Measurements from ENCODE around the gene CDH23. TPM values are rescaled to one million over a fixed set of nuclear protein-coding genes. Genes with fewer than 3 reads are reported as not detected.

CDH23 gene
- polyA plus RNA-seq, 3 donors = 2.0 to 21.1 (median 15.5) TPM

DNA sequence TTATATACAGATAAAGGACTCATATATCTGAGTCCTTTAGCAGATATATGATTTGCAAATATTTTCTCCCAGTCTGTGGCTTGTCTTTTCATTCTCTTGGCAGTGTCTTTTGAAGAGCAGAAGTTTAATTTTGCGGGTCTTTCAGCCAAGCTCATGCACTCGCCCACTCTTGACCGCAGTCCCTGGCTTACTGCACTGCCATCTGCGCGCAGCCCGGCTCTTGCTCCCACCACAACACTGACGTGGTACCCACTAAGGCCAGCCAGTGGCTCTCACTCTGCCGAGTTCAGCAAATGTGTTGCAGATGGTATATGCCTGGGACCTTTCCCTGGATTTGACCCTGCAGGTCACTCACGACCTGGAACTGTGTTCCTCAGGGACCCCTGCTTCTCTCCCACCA lies 74.3 kb downstream of the CDH23 start:
- 87 to 95% (median 94%) methylated on average over 9 of the region's 9 CpGs for WGBS, 3 donors
- no peak overlapping the region for H3K27ac ChIP-seq (ENCODE audit: low read depth, low read length)

GRCh38 chr10:71471957-71472365 lies 75.2 kb downstream of the CDH23 start:
- WGBS, 3 donors = 51 to 63% (median 53%) methylated on average over 6 of the region's 6 CpGs
- no peak overlapping the region for H3K27ac ChIP-seq (ENCODE audit: low read depth, low read length)

GRCh38 chr10:71472466-71472865 lies 75.7 kb downstream of the CDH23 start:
- WGBS, 3 donors = 33 to 82% (median 81%) methylated on average over 4 of the region's 4 CpGs

DNA sequence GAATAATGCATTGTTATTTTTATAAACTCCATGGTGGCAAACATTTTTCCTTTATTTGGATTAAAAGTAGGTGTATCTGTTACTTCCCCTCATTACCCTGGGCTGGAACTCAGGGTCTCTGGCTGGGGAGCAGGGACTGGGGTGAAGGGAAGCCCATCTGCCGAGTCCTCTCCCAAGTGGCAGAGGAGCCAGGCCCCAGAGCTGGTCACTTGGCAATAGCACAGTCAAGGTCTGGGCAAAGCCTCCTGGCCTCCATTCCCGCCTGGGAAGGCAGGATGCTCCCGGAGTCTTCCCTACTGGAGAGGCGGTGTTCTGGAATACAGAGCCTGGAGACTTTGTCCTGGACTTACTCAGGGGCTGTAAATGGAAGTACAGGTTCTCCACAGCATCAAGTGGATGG lies 76.2 kb downstream of the CDH23 start:
- 77 to 94% (median 84%) methylated on average over 4 of the region's 4 CpGs for WGBS, 3 donors
- no peak overlapping the region for H3K27ac ChIP-seq (ENCODE audit: low read depth, low read length)

More at GRCh38 chr10:71472466-71472865, 75.7 kb downstream of the CDH23 start:
- no peak overlapping the region for H3K27ac ChIP-seq (ENCODE audit: low read depth, low read length)

DNA sequence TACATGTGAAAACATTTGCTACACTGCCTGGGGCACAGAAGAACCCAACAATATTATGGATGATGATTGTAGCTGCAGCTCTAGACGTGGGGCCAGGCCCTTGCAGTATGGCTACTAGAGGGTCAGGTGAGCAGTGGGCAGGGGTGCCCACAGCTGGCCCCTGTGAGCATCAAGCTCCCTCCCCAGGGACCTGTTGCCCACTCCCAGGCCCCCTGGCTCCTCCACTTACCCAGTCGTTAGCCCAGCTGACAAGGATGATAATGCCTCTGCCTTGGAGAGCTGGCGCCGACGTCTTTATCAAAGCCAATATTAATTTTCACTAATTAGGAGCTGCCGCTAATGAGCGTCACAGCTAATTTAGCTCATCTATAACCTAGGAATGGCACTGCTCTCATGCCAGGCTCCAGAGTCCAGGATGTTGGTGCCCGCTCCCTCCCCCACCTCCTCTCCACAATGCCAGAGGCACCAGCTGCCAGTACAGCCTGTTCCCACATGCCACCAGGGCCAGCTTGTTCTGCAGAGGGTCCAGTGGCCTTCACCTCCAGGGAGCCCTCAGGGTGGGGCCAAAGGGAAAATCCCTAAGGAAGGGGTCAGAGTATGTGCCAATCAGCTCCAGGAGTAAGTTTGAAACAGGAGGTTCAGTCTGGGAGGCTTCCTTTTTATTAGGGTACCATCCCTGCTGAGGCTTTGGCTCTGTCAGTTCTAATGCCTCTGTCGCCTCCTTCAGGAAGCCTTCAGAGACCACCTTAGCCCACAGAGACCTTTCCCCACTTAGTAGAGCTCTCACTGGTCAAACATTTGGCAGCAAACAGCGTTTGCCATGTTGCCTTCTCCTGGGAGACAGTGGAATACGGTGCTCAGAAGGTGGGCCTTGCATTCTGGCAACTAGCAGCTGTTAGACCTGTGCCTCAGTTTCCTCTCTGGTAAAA lies 77.2 kb downstream of the CDH23 start:
- no peak overlapping the region for H3K27ac ChIP-seq (ENCODE audit: low read depth, low read length)
- WGBS, 3 donors = 78 to 94% (median 92%) methylated on average over 11 of the region's 11 CpGs

DNA sequence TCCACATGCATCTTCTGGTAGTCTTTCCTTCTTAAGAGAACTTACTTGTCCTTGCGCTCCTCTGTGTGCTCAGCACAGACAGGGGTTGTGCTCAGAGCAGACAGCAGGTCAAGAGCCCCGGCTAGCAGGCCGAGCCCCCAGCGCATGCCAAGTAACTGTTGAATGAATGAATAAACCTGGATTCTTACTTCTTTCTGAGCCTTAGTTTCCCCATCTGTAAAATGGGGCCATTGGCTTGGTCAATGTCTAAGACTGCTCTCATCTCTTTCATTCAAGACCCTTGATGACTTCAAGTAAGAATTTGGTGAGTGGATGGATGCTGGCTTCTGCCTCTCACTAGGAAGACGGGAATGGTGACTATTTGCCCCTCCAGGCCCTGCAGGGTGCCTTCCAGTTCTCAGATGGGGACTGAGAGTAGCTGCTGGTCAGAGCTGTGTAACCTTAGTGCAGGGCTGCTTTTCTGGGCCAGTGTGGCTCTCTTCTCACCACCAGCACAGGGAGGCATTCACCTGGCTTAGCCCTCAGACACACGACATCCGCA lies 78.1 kb downstream of the CDH23 start:
- 71 to 81% (median 79%) methylated on average over 7 of the region's 7 CpGs for WGBS, 3 donors
- no peak overlapping the region for H3K27ac ChIP-seq (ENCODE audit: low read depth, low read length)

DNA sequence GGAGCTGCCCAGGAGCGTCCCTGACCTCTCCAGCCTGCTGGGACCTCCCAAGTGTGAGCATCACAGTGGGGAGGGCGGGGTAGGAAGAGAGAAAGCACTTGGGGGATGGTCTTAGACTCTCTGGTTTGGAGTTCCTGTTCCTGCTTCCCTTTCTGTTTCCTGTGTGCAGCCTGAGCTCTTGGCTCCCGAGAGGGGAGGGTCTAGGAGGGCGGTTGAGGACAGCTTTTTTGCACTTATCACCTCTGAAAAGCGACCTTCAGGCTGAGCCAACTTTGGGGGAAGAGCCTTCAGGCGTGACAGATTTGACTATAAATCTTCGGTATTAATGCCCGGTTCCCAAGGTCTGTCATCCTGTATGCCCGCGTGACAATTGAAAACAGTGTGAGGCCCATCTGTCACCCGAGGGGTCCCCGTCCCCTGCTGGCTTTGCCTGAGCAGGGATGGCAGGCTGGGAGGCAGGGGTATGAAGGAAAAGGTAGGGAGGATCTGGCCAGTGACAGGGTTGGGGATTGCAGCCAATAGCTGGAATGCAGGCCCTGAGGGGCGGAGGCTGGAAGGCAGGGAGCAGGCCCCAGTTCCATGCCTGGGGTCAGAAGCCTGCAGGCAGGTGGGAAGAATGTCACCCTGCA lies 78.6 kb downstream of the CDH23 start:
- no peak overlapping the region for H3K27ac ChIP-seq (ENCODE audit: low read depth, low read length)
- 24 to 42% (median 38%) methylated on average over 13 of the region's 13 CpGs for WGBS, 3 donors

- 41 to 52% (median 41%) methylated on average over 9 of the region's 9 CpGs for WGBS, 3 donors
- no peak overlapping the region for H3K27ac ChIP-seq (ENCODE audit: low read depth, low read length)
Measured at GRCh38 chr10:71476228-71477011, 79.7 kb downstream of the CDH23 start.

- WGBS, 3 donors = 49 to 98% (median 90%) methylated on average over 3 of the region's 3 CpGs
Measured at GRCh38 chr10:71478173-71478572, 81.5 kb downstream of the CDH23 start.

GRCh38 chr10:71478813-71479365 lies 82.2 kb downstream of the CDH23 start:
- 72 to 77% (median 76%) methylated on average over 5 of the region's 5 CpGs for WGBS, 3 donors
- H3K27ac ChIP-seq (ENCODE audit: low read depth, low read length) = no peak overlapping the region

More at GRCh38 chr10:71478173-71478572, 81.5 kb downstream of the CDH23 start:
- H3K27ac ChIP-seq (ENCODE audit: low read depth, low read length) = no peak overlapping the region

GRCh38 chr10:71479831-71480230 lies 83.1 kb downstream of the CDH23 start:
- H3K27ac ChIP-seq (ENCODE audit: low read depth, low read length) = no peak overlapping the region
- WGBS, 3 donors = 54 to 87% (median 87%) methylated on average over 5 of the region's 5 CpGs

DNA sequence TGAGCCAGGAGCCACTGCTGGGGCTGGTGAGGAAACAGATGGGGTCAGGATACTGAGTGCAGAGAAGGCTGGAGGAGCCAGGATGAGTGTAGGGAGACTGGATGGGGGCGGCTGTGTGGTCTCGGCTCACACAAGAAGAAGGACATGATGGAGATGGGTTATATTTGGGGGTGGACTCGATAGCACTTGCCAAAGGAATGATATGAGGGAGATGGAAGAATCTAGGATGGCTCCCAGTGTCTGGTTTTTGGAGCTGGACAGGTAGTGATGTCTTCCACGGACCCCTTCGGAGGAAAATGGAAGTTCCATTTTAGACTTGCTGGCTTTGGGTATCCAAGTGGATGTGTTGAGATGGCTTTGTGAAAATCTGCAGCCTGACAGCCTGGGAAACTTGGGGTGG lies 83.9 kb downstream of the CDH23 start:
- no peak overlapping the region for H3K27ac ChIP-seq (ENCODE audit: low read depth, low read length)
- 71 to 98% (median 89%) methylated on average over 5 of the region's 5 CpGs for WGBS, 3 donors

DNA sequence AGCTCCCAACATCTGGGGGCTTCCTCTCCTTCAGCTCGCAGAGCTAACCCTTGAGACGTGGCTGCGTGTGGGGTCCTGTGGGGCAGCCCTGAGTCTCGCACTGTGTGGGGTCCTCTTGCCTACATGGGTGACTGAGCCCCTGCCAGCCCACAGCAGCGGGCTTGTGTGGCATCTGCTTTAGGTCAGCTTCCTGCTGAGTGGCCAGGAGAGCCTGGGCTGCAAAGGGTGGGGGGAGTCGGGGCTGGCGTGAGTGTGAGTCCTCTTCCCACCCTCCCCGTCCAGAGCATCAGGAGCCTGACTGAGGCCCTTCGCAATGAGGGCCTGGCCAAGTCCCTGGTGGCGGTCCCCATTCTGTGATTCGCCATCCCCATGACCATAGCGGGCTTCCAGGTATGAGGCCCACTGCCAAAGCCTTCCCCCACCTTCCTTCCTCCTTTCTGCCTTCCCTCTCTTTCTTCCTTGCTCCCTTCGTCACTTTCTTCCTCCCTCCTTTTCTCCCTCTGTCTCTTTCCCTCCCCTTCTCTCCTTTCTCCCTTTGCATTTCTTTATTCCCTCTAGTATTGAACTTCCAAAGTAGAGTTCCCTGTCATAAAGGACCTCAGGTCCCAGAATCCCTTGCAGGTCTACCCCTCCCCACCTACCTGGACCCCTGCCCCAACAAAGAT lies 85.2 kb downstream of the CDH23 start:
- H3K27ac ChIP-seq (ENCODE audit: low read depth, low read length) = no peak overlapping the region
- WGBS, 3 donors = 83 to 90% (median 86%) methylated on average over 10 to 13 of the region's 13 CpGs

DNA sequence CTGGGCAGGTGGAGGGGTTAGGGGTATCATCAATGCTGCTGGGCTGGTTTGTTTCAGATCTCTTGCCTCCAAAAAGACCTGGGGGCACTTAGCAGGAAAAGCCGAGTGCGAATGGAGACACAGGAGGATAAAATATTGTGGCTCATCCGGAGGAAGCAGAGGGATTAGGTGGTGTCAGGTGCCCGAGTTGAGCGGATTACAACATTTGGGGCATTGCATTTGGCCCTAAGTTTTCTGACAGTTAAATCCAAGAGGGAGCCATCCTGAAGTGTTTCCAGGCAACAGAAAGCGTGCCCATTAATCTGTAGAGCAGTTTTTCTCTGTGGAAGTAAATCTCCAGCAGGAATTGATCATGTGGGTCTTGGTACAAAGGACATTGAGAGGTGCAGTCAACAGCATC lies 85.9 kb downstream of the CDH23 start:
- WGBS, 3 donors = 91 to 95% (median 94%) methylated on average over 6 of the region's 6 CpGs
- H3K27ac ChIP-seq (ENCODE audit: low read depth, low read length) = no peak overlapping the region

GRCh38 chr10:71483135-71483534 lies 86.4 kb downstream of the CDH23 start:
- 81 to 91% (median 88%) methylated on average over 3 to 4 of the region's 4 CpGs for WGBS, 3 donors
- H3K27ac ChIP-seq (ENCODE audit: low read depth, low read length) = no peak overlapping the region

- 45 to 76% (median 74%) methylated on average over 22 of the region's 22 CpGs for WGBS, 3 donors
- no peak overlapping the region for H3K27ac ChIP-seq (ENCODE audit: low read depth, low read length)
Measured at GRCh38 chr10:71483885-71484751, 87.4 kb downstream of the CDH23 start.
